HepG2 (cell line): ENCODE data around the gene FCRLA. TPM values are rescaled to one million over a fixed set of nuclear protein-coding genes. Genes with fewer than 3 reads are reported as not detected.

Source experiments
- ATM ChIP-seq: fragments of 450-650 bp; IDR thresholded peaks from 2 replicates; pipeline ENCODE4 v1.7.1; 2017; ENCODE audit warnings: mild to moderate bottlenecking, borderline replicate concordance
- BCL3 ChIP-seq: sonication (generic); formaldehyde crosslinking; IDR thresholded peaks from 2 replicates; pipeline ENCODE4 v1.5.1; 2020; ENCODE audit warnings: mild to moderate bottlenecking, missing genetic modification reagents, moderate library complexity
- DRAP1 ChIP-seq: IDR thresholded peaks from 2 replicates; pipeline ENCODE4 v1.6.1; 2016; ENCODE audit warnings: missing genetic modification reagents, missing compliant biosample characterization
- FUBP1 ChIP-seq: sonication (generic); formaldehyde crosslinking; IDR thresholded peaks from 2 replicates; pipeline ENCODE4 v1.5.1; 2020; ENCODE audit warnings: missing genetic modification reagents, mild to moderate bottlenecking, borderline replicate concordance
- GLI4 ChIP-seq: sonication (generic); formaldehyde crosslinking; IDR thresholded peaks from 2 replicates; pipeline ENCODE4 v1.5.1; 2020; ENCODE audit warnings: missing genetic modification reagents, mild to moderate bottlenecking, moderate library complexity, borderline replicate concordance
- HMGXB3 ChIP-seq: sonication (generic); formaldehyde crosslinking; IDR thresholded peaks from 2 replicates; pipeline ENCODE4 v1.4.0; 2020; ENCODE audit warnings: missing genetic modification reagents, borderline replicate concordance
- KDM1A ChIP-seq: IDR thresholded peaks from 2 replicates; pipeline ENCODE4 v1.6.1; 2016; ENCODE audit warnings: missing compliant biosample characterization
- KDM3A ChIP-seq: IDR thresholded peaks from 2 replicates; pipeline ENCODE4 v1.6.1; 2018; ENCODE audit warnings: low read depth, missing compliant biosample characterization
- KLF11 ChIP-seq: IDR thresholded peaks from 2 replicates; pipeline ENCODE4 v1.6.1; 2016; ENCODE audit warnings: missing compliant biosample characterization
- MAX ChIP-seq: IDR thresholded peaks from 2 replicates; pipeline ENCODE4 v1.6.1; 2012; ENCODE audit warnings: inconsistent platforms
- MLLT10 ChIP-seq: sonication (generic); formaldehyde crosslinking; IDR thresholded peaks from 2 replicates; pipeline ENCODE4 v1.4.0; 2020; ENCODE audit warnings: missing genetic modification reagents
- MTA1 ChIP-seq: sonication (generic); formaldehyde crosslinking; IDR thresholded peaks from 2 replicates; pipeline ENCODE4 v1.4.0; 2020; ENCODE audit warnings: missing genetic modification reagents, mild to moderate bottlenecking, borderline replicate concordance
- RARA ChIP-seq: IDR thresholded peaks from 2 replicates; pipeline ENCODE4 v1.6.1; 2016; ENCODE audit warnings: missing genetic modification reagents, missing compliant biosample characterization
- TAF1 ChIP-seq: sonication (generic); formaldehyde crosslinking; IDR thresholded peaks from 2 replicates; pipeline ENCODE4 v1.4.0; 2020; ENCODE audit warnings: missing genetic modification reagents
- U2AF2 ChIP-seq: fragments of 200-400 bp; formaldehyde crosslinking; IDR thresholded peaks from 2 replicates; pipeline ENCODE4 v1.6.1; 2017; ENCODE audit warnings: low read depth, mild to moderate bottlenecking, low read length
- ZBTB38 ChIP-seq: sonication (generic); formaldehyde crosslinking; IDR thresholded peaks from 2 replicates; pipeline ENCODE4 v1.5.1; 2020; ENCODE audit warnings: mild to moderate bottlenecking, missing genetic modification reagents
- ZC3H4 ChIP-seq: sonication (generic); formaldehyde crosslinking; IDR thresholded peaks from 2 replicates; pipeline ENCODE4 v1.4.0; 2020; ENCODE audit warnings: missing genetic modification reagents, borderline replicate concordance
- ZNF251 ChIP-seq: sonication (generic); formaldehyde crosslinking; IDR thresholded peaks from 2 replicates; pipeline ENCODE4 v1.9.0; 2021; ENCODE audit warnings: mild to moderate bottlenecking, missing genetic modification reagents
- ZNF256 ChIP-seq: sonication (generic); formaldehyde crosslinking; conservative IDR thresholded peaks from 2 replicates; pipeline ENCODE4 v1.4.0; 2020; ENCODE audit warnings: missing genetic modification reagents
- ZNF260 ChIP-seq: sonication (generic); formaldehyde crosslinking; IDR thresholded peaks from 2 replicates; pipeline ENCODE4 v1.4.0; 2020; ENCODE audit warnings: missing genetic modification reagents, low read depth, mild to moderate bottlenecking, borderline replicate concordance
- ZNF557 ChIP-seq: sonication (generic); formaldehyde crosslinking; IDR thresholded peaks from 2 replicates; pipeline ENCODE4 v1.4.0; 2020; ENCODE audit warnings: missing genetic modification reagents
- ZNF83 ChIP-seq: sonication (generic); formaldehyde crosslinking; IDR thresholded peaks from 2 replicates; pipeline ENCODE4 v1.4.0; 2020; ENCODE audit warnings: missing genetic modification reagents, mild to moderate bottlenecking, borderline replicate concordance
- ZSCAN20 ChIP-seq: sonication (generic); formaldehyde crosslinking; IDR thresholded peaks from 2 replicates; pipeline ENCODE4 v1.4.0; 2020; ENCODE audit warnings: missing genetic modification reagents, mild to moderate bottlenecking, borderline replicate concordance
- polyA plus RNA-seq, 8 experiments: library from polyadenylated mRNA; depleted of rRNA in 3 of 8; stranded (reverse) in 7 of 8; unstranded in 1 of 8; fragments of >200 nt; fragmentation: Illumina TruSeq in 4 of 8; extraction: Trizol in 4 of 8; gene quantifications; 2 replicates each; pipeline versions ENCODE4 v1.2.1 to v1.2.3, GENCODE V29; 2011 to 2016; ENCODE audit warnings: low read depth in 4 of 8, missing spikeins in 1 of 8, mixed read lengths in 1 of 8; ENCODE audit not compliant: insufficient read depth in 1 of 8
- total RNA-seq, 5 experiments: library from RNA; depleted of rRNA; stranded (reverse); fragments of >200 nt; fragmentation: Illumina TruSeq; extraction: Trizol; gene quantifications; 2 replicates each; pipeline ENCODE4 v1.2.3, GENCODE V29; 2016; ENCODE audit warnings: low read depth in 1 of 5

FCRLA gene
- total and polyA plus RNA-seq, 2 of the 13 experiments (the other 11 are each of a cell fraction or from before 2014, with no cell fraction given): not detected

- TF ChIP-seq FUBP1 (CRISPR knock-in tag) (no peak), ZNF260 (CRISPR knock-in tag) (no peak), ZNF256 (CRISPR knock-in tag) (no peak), MAX (no peak), ZC3H4 (no peak), KDM1A (CRISPR knock-in tag) (no peak), ZBTB38 (CRISPR knock-in tag) (0 out of 2 replicates have a peak, but pooled peaks have one; percentile 5), RARA (CRISPR knock-in tag) (no peak), BCL3 (CRISPR knock-in tag) (no peak), ZNF251 (CRISPR knock-in tag) (no peak), KLF11 (no peak), MLLT10 (CRISPR knock-in tag) (no peak), U2AF2 (no peak), GLI4 (no peak), HMGXB3 (no peak), DRAP1 (CRISPR knock-in tag) (no peak), MTA1 (CRISPR knock-in tag) (peak; percentile 16; the same call in 1 of the 2 replicates), KDM3A (CRISPR knock-in tag) (no peak), ZSCAN20 (no peak), ZNF83 (CRISPR knock-in tag) (0 out of 2 replicates have a peak, but pooled peaks have one; percentile 40), ZNF557 (CRISPR knock-in tag) (no peak), TAF1 (CRISPR knock-in tag) (peak; percentile 63), ATM (no peak)
Measured at GRCh38 chr1:161726473-161727255, 19.6 kb downstream of the FCRLA start (continued).
